ENCODE data around the gene APBB2.
"Not testable (repeated sequence)": the region's sequence is repeated elsewhere in the genome, so short reads cannot be mapped to it uniquely, and the experiment has no call there.

APBB2 gene

DNA sequence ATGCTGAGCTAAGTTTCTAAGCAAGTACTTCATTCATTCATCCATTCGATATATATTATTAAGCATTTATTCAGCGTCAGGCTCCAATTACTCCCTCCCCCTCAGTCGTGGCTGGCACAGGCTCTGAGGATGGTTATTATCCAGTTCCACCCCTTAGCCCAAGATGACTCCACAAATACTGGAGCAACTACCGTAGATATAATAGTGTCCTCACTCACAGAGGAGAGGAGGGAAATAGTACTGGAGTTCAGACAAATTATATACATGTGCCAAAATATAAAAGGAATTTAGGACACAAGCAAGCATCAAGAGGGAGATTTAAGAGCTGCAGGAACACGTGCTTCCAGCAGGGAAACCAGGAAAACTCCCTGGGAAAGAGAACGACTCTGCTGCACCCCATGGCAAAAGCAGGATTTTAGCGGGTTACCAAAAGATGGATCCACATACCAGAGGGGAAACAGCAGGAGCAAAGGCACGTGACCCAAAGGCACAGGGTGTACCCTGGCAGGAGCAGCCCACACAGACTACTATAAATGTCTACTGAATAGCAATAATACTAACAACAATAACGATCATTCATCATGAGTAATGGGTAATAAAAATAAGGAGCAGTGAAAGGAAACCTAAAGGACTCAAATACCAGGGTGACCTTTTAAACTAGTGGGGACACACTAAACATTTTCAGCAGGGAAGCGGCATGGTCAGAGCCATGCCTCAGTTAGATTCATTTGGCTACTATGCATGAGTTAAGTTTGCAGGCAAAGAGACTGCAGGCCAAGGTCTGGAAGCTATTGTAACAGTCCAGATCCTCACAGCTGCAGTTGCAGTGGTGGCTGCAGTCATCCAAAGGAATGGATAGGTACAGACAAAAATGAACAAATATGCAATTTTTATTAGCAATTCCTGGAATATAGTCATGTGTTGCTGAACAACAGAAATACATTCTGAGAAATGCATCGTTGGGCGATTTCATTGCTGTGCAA is 153.7 kb downstream of the APBB2 start:
- TF ChIP-seq, protein P1, sequence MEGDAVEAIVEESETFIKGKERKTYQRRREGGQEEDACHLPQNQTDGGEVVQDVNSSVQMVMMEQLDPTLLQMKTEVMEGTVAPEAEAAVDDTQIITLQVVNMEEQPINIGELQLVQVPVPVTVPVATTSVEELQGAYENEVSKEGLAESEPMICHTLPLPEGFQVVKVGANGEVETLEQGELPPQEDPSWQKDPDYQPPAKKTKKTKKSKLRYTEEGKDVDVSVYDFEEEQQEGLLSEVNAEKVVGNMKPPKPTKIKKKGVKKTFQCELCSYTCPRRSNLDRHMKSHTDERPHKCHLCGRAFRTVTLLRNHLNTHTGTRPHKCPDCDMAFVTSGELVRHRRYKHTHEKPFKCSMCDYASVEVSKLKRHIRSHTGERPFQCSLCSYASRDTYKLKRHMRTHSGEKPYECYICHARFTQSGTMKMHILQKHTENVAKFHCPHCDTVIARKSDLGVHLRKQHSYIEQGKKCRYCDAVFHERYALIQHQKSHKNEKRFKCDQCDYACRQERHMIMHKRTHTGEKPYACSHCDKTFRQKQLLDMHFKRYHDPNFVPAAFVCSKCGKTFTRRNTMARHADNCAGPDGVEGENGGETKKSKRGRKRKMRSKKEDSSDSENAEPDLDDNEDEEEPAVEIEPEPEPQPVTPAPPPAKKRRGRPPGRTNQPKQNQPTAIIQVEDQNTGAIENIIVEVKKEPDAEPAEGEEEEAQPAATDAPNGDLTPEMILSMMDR (IDR thresholded peaks at IDR 0.05; ENCODE audit: extremely low read depth, missing control alignments) = no peak
- DNase-seq (ENCODE audit: low spot score) = no peak

DNA sequence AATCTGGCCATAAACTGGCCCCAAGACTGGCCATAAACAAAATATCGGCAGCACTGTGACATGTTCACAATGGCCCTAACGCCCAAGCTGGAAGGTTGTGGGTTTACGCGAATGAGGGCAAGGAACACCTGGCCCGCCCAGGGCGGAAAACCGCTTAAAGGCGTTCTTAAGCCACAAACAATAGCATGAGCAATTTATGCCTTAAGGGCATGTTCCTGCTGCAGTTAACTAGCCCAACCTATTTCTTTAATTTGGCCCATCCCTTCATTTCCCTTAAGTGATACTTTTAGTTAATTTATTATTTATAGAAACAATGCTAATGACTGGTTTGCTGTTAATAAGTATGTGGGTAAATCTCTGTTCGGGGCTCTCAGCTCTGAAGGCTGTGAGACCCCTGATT is 154.9 kb downstream of the APBB2 start:
- DNase-seq (ENCODE audit: low spot score) = not testable (repeated sequence)

DNA sequence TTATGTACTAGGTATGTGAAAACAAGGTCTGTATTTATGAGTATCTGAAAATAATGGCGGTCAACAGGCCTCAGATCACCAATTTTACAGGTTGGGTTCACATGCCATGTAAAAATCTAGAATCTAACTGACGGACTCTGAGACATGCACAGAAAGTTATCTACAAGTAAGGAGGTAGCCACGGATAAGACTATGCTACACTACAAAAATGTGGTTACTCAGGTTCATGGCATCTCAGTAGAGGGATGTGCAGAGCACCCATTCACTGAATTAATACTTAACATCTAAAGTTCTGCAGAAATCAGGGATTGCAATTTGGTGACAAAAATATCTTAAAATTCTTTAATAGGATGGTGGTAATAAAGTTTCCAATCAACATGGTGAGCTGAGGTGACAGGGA is 155.9 kb downstream of the APBB2 start:
- TF ChIP-seq, protein P1 (IDR thresholded peaks at IDR 0.05; ENCODE audit: extremely low read depth, missing control alignments) = no peak
- DNase-seq (ENCODE audit: low spot score) = no peak

DNA sequence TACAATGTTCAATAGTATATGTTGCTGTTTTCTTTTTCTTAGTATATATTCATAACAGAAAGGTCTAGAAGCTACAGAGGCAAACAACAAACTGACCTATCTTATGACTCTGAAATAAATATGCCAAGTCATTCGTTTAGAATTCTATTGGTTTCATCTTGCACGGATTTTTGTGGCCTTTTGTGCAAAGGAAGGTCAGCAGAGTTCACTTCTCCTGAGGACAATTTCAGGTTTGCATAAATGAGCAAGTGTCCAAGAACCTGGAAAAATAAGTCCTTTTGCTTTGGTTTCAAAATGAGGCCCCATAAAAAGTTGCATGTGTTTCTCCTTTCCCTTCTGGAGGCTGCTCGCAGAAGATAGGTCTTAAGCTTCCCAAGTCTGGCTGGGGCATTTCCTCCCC is 156.9 kb downstream of the APBB2 start:
- TF ChIP-seq, protein P1 (IDR thresholded peaks at IDR 0.05; ENCODE audit: extremely low read depth, missing control alignments) = no peak
- no peak for DNase-seq (ENCODE audit: low spot score)

DNA sequence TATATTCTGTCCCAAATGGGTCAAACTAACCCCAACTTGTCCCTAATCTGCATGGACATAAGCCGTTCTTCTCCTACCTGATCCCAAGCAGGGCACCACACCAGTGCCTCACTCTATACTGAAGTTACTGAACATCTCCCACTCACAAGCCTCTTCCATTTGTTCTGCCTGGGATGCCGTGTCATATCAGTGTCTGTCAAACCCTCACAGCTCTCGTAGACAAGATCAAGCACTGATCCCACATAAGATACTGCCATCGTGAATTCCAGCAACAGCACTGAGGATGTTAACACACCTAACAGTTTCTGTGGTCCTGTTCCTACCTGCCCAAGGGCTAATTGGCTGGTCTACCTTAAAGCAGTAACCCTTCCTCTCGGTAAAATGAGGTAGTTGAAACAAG is 162.1 kb downstream of the APBB2 start:
- TF ChIP-seq, protein P1 (IDR thresholded peaks at IDR 0.05; ENCODE audit: extremely low read depth, missing control alignments) = no peak
- no peak for DNase-seq (ENCODE audit: low spot score)

DNA sequence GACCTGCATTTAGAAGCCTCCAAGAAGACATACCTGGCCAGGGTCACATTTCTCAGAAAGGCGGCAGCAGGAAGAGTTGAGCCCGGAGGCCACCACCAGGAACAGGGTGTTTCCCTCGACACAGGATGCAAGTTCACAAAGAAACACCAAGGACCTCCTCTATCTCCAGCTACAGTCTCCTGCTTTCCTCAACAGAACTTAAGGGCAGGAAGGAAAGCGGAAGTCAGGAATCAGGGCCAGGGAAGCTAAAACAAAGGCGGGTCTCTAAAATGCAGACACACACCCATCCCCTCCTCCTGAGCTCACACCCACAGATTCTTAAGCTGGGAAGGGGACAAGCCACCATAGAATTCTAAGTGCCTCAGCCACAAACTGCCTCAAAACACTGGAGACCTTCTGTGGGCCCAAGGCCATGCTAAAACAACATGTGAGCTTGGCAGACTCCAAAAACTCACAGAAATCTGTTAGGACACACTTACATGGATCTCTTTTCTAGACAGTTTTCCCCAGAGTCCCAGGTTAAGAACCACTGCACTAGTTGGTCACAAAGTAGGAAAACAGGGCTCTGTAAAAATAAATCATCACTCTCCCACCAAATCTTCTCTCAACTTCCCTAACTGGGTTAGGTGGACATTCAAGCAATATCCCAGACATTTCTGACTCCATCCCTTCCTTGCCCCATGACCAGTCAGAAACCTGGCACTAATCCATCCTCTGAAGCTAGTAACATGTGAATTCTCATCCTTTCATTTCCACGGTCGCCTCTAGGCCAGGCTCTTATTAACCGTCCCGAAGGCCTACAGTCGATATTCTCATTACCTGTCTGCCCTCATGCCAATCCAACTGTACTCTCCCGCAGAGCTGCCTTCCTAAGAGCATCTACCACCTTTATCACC is 163.2 kb downstream of the APBB2 start:
- no peak for DNase-seq (ENCODE audit: low spot score)
- TF ChIP-seq, protein P1 (IDR thresholded peaks at IDR 0.05; ENCODE audit: extremely low read depth, missing control alignments) = no peak

DNA sequence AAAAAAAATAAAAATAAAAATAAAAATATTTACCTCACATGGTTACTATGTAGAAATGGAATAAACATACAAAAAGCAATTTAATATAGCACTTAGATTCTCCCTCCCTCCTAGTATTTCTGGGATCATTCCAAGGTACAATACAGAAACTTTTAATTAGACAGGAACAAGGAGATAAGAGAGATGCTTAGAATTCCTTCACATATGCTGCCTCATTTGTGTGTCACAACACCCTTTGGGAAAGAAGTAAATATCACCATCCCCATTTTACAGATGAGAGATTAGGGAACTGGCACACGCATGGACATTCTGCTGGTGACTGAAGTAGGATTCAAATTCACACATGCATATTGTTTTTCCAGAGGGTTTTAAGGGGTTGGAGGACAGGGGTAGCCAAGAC is 164.2 kb downstream of the APBB2 start:
- TF ChIP-seq, protein P1 (IDR thresholded peaks at IDR 0.05; ENCODE audit: extremely low read depth, missing control alignments) = no peak

DNA sequence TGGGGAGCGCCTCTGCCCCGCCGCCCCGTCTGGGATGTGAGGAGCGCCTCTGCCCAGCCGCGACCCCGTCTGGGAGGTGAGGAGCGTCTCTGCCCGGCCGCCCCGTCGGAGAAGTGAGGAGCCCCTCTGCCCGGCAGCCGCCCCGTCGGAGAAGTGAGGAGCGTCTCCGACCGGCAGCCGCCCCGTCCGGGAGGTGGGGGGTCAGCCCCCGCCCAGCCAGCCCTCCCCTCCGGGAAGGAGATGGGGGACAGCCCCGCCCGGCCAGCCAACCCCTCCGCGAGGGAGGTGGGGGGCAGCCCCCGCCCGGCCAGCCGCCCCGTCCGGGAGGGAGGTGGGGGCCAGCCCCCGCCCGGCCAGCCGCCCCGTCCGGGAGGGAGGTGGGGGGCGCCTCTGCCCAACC is 165.2 kb downstream of the APBB2 start:
- not testable (repeated sequence) for DNase-seq (ENCODE audit: low spot score)

More for the DNA sequence above, 164.2 kb downstream of the APBB2 start:
- no peak for DNase-seq (ENCODE audit: low spot score)

Data from GM20000 (cell line).